Epidermal melanocyte (primary cell): Measurements from ENCODE around the gene CAVIN4.

Source experiments
- DNase-seq: peaks from one replicate; pipeline ENCODE4 v3.0.0; 2011; ENCODE audit warnings: low spot score; ENCODE audit not compliant: insufficient read length

CAVIN4 gene, protein sequence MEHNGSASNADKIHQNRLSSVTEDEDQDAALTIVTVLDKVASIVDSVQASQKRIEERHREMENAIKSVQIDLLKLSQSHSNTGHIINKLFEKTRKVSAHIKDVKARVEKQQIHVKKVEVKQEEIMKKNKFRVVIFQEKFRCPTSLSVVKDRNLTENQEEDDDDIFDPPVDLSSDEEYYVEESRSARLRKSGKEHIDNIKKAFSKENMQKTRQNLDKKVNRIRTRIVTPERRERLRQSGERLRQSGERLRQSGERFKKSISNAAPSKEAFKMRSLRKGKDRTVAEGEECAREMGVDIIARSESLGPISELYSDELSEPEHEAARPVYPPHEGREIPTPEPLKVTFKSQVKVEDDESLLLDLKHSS

DNA sequence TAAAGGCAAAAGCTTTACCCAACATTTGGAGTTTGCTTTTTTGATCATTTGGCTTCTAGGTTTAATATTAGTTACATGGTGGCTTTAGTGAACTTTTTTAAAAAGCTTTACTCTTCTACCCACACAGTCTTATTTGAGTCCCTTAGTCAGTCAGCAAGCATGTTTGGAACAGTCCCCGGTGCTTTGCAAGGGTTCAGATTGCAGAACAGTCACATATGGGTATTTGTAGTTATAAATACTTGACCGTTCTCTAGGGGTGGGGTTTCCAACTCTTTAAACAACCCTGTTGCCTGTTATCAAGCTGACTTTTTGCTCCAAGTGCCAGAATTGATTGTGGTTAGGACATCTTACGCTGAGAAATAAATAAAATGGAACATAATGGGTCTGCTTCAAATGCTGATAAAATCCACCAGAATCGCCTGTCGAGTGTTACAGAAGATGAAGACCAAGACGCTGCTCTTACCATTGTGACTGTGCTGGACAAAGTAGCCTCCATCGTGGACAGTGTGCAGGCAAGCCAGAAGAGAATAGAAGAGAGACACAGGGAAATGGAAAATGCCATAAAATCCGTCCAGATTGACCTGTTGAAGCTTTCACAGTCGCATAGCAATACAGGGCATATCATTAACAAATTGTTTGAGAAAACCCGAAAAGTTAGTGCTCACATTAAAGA is at the start of gene CAVIN4:
Gene CAVIN4, plus strand, starts transcription at position 304 of the 673 bp plus-strand sequence. Its CDS starts 65 bp downstream, at position 369.
- no peak for DNase-seq

DNA sequence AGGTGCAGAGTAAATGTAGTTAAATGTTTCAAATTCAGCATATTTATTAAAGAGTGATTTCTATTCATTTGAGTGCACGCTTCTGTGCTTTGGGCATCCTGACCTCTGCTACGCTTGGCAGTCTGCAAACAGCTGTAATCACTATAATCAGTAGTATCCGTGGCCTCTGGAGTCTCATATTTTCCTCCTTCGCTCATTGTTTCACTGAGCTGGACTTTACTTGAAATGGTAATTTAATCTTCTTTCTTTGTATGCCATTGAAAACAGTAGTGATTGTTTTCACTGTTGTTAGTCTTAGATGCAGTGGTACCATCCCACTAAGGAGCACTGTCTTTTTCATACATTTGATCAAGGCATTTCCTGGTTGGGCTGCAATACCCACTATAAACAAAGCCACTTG is 43.5 kb upstream of the CAVIN4 start:
- DNase-seq, result no peak

- DNase-seq, result no peak
Observed at GRCh38 chr9:100540327-100540726, 37.6 kb upstream of the CAVIN4 start.

DNA sequence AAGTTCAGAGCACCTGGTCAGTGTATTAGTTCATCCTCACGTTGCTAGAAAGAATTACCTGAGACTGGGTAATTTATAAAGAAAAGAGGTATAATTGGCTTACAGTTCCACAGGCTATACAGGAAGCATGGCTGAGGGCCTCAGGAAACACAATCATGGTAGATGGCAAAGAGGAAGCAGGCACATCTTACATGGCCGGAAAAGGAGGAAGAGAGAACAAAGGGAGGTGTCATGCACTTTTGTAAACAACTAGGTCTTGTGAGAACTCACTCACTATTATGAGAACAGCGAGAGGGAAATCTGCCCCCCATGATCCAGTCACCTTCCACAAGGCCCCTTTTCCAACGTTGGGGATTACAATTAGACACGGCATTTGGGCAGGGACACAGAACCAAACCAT is 28.8 kb upstream of the CAVIN4 start:
- no peak for DNase-seq

GRCh38 chr9:100554935-100555401 is 22.9 kb upstream of the CAVIN4 start:
- DNase-seq, result no peak

DNA sequence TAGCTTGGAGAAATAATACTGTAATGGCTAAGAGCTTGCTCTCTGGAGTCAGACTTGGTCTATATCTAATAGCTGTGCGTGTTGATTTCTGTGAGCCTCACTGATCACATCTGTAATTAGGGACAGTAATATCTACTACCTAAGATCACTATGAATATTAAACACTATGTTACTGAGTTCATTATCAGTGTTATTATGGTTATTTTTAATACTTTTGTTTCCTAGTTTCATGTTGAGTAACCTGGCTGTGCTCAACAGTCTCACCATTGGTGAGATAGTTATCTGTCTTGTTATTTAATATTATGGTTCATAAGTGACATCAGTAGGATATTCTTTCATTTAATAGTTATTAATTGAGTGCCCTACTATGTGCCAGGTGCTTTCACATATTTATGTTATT is 22.4 kb upstream of the CAVIN4 start:
- DNase-seq, result no peak

DNA sequence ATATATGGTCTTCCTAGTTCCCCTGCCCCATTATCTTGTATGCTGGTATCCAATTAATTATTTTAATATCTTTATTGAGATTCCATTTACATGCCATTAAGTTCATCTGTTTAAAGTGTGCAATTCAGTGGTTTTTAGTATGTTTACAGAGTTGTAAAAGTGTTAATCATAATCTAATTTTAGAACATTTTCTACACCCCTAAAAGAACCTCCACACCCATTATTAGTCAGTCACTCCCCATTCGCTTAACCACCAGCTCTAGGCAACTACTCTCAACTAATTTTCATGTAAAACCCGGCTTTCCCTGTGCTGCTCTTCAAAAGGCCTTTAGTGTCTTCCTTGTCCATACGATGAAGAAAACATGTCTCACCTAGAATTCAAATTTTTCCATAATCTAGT is 20.8 kb upstream of the CAVIN4 start:
- no peak for DNase-seq

- no peak for DNase-seq
Observed at GRCh38 chr9:100561256-100561655, 16.6 kb upstream of the CAVIN4 start.

DNA sequence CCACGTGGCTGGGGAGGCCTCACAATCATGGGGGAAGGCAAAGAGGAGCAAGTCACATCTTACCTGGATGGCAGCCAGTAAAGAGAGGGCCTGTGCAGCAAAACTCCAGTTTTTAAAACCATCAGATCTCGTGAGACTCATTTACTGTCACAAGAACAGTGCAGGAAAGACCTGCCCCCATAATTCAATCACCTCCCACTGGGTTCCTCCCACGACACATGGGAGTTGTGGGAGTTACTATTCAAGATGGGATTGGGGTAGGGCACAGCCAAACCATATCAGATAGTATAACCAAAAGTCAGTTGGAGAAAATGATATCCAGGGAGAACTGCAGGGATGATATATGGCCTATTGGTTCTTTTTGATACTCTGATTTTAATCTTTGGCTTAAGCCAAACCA is 10.0 kb upstream of the CAVIN4 start:
- no peak for DNase-seq

GRCh38 chr9:100573655-100574260 is 4.1 kb upstream of the CAVIN4 start:
- DNase-seq, result no peak

- no peak for DNase-seq
Observed at GRCh38 chr9:100575006-100575405, 2.9 kb upstream of the CAVIN4 start.

DNA sequence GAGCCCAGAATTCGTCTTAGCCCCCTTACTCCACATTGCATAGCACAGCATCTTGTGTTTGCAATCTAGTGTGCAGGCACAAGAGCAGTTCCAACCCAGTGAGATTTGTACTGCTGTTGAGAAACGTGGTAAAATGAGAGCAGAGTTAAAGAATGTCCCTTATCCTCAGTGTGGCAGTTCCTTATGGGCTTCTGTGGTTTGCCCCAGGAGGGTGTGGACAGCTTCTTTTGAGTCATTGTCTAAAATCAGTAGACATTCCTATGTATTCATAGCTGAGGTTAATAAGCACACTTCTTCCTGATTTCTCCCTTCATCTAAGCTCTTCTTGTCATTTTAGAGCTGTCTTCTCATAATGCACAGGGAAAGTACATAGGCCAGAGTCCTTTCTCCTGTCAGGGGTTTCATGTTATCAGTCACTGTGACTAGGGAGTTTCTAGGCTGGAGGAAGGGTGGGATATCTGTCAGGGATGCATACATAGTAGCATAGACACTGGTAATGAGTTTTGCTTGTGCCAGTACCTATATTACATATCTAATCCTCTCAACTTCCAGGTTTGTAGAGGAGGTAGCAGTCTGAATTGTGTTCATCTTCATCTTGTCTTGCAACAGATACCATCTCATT is 2.0 kb upstream of the CAVIN4 start:
- no peak for DNase-seq

- DNase-seq, result no peak
Observed at GRCh38 chr9:100578610-100579009, 731 bp downstream of the CAVIN4 start.

- no peak for DNase-seq
Observed at GRCh38 chr9:100579665-100580064, 1.8 kb downstream of the CAVIN4 start.

DNA sequence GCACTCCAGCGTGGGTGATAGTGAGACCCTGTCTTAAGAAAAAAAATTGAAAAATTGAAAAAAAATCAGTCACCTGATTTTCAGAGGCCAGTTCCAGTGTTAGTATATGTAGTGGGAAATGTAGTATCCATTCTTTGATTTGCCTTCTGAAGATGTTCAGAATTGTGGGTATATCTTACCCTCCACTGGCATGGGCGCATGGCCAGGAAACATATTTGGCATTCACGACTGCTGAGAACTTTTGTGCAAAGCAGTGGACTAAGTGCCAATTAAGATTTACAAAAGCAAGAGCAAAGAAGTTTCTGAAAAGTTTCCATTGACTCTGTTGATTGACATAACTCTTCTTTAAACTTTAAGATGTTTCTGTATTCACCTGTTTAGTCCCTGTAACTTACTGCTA is 2.4 kb downstream of the CAVIN4 start:
- DNase-seq, result no peak

- no peak for DNase-seq
Observed at GRCh38 chr9:100581081-100581480, 3.2 kb downstream of the CAVIN4 start.

GRCh38 chr9:100581661-100582060 is 3.8 kb downstream of the CAVIN4 start:
- DNase-seq, result no peak

DNA sequence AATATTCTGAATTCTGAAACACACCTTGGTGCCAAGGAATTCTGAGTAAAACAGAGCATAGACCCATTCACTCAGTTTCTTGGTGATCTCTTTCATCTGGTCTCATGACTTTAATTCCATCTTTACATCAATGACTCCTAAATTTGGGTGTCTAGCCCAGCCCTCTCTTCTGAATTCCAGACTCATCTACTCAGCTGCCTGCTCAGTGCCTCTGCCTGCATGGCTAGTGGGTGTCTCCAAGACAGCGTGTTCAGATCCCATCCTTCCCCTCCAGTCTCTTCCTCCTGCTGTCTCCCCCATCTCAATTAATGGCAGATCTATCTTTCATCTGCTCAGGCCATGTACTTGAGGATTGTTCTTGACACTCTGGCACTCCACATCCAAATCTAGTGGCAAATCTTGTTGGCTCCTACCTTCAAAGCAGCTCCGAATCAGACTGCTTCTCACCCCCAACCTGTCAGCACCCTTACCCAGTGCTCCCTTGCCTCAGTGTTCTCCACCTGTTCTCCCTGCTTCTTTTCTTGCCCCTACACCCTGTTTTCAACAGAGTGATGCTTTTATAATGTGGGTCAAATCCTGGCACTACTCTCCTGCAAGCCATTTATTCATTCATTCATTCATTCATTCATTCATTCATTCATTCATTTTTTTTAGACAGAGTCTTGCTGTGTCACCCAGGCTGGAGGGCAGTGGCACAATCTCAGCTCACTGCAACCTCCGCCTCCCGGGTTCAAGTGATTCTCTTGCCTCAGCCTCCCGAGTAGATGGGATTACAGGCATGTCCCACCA is 5.3 kb downstream of the CAVIN4 start:
- DNase-seq, result no peak

- no peak for DNase-seq
Observed at GRCh38 chr9:100584951-100585350, 7.1 kb downstream of the CAVIN4 start.

DNA sequence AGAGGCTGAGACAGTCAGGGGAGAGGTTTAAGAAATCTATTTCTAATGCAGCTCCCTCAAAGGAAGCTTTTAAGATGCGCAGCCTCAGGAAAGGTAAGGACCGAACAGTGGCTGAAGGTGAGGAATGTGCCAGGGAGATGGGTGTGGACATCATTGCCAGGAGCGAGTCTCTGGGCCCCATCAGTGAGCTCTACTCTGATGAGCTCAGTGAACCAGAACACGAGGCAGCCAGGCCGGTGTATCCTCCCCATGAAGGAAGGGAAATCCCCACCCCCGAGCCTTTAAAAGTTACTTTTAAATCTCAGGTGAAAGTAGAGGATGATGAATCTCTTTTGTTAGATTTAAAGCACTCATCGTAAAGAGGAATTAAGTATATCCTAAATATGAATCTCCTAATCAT is 8.2 kb downstream of the CAVIN4 start:
- no peak for DNase-seq

GRCh38 chr9:100587375-100587774 is 9.5 kb downstream of the CAVIN4 start:
- no peak for DNase-seq
